Activated CD8-positive, alpha-beta memory T cell treated with anti-CD3 and anti-CD28 coated beads, Interleukin-2, amount 50 U/mL, for 48 hours (primary cell): ENCODE measurements around the gene KCNG1.

Source experiments
- DNase-seq: peaks from one replicate; pipeline ENCODE4 v3.0.0-alpha.2; 2020

The KCNG1 gene

DNA sequence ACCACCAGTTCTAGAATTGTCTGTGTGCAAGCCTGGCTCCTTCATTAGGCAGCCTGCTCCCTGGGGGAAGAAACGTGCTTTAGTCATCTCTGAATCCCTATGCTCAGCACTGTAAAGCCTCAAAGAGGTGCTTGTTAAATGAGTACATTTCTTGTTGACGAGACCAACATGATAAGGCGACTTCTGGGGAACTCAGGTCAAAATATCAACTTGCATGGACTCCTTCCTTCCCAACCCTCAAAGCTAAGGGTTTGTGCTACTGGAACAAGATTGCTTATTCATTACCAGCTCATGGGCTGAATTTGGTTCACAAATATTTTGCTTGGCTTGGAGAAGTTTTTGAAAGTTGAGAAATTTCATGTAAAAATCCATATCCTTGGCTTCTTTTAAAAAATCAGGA is 10.6 kb downstream of the KCNG1 start:
- no peak for DNase-seq

DNA sequence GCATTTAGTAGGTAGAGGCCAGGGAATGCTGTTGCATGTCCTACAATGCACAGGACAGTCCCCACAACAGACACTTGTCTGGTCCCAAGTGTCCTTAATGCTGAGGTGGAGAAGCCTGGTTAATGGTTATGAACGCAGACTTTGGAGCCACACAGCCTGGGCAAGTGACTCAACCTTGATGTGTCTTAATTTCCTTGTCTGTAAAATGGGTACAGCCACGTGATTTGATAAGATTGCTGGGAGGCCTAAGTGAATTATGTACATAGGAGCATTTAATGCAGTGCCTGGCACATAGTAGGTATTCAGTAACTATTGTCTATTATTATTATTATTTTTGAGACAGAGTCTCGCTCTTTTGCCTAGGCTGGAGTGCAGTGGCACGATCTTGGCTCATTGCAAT is 11.4 kb downstream of the KCNG1 start:
- no peak for DNase-seq

DNA sequence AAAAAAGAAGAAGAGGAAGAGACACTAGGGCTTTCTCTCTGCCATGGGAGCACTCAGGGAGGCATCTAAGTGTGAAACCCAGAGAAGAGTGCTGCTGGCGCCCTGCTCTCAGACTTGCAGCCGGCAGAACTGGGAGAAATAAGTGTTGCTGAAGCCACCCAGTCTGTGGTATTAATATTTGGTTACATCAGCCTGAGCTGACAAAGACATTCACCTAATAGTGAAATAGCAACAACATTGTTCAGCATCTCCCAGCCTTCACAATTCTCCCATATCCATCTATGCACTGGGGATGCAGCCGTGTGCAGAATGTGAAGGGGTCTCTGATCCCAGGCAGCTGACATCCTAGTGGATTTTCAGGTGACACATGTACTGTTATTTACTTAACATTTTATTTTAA is 12.0 kb downstream of the KCNG1 start:
- DNase-seq = no peak

DNA sequence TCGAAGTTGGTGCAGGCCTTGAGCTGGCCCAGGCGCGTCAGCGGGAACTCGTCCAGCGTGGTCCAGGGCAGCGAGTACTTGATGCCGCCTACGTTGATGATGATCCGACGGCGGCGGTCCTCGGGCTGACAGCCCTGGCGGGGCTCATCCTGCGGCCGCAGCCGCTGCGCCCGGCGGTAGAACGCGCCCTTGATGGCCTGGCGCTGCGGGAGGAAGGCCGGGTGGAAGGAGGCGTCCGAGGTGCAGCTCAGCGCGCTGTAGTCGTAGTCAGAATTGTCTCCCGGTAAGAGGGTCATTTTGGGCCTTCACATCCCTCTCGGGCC is 12.9 kb downstream of the KCNG1 start:
- DNase-seq = no peak

DNA sequence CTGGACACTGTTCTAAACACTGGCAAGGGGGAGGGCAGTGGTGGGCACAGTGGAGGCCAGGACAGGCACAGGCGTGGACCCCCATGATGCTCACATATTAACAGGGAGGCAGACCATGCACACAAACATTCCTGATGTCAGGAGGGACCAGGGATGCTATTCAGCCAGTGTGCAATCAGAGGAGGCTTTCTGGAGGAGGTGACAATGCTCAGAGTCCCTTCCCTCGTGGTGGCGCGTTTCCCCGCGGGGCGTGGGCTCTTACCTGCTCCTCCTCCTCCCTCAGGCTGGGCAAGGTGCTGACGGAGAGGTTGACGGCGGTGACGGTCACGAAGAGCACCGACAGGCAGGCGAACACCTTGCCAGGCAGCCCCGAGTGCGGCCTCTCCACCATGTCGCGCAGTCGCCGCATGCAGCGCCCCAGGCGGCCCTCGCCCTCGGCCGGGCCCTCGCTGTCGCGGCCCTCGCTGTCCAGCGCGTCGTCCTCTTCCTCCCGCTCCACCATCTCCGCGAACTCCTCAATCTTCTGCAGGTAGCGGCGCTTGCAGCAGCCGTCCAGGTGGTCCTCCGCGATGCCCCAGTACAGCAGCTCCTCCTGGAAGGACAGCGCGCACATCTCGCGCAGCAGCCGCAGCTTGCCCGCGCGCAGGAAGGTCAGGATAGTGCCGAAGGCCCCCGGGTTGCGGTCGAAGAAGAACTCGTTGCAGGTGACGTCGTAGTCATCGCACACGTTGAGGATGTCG is 13.4 kb downstream of the KCNG1 start:
- no peak for DNase-seq

DNA sequence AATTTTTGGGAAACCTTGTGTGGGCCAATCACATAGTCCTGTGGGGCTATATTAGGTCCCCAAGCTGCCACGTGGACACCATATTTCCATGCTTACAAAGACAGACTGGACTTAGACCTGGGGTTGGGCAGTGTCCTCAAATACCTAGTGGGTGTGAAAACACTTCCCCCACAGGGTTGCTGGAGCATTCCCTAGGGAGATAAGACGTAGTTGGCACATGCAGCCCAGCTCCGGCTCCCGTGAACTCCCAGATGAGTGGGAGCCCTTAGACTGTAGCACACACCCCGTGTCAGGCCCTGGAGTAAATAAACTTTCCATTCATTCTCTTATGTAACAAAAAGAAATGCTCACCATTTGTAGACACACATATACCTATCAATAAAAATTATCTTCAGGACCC is 14.2 kb downstream of the KCNG1 start:
- DNase-seq = no peak

DNA sequence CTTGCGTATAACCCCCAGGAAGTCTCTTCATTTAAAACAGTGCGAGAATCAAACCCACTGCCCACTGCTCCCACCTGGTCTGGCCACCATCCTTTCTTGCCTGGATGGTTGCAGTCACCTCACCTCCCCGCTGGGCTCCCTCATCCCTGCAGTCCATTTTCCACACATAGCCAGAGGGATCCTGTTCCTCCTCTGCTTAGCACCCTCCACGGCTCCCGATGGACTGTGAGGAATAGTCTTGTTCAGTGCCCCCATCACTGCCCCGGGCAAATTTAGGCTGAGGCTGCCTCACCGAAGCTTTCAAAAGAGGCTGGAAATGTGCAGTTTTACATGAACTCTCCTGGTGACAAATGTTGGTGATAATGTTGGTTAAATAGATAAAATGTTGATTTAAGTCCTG is 17.7 kb downstream of the KCNG1 start:
- DNase-seq = no peak

DNA sequence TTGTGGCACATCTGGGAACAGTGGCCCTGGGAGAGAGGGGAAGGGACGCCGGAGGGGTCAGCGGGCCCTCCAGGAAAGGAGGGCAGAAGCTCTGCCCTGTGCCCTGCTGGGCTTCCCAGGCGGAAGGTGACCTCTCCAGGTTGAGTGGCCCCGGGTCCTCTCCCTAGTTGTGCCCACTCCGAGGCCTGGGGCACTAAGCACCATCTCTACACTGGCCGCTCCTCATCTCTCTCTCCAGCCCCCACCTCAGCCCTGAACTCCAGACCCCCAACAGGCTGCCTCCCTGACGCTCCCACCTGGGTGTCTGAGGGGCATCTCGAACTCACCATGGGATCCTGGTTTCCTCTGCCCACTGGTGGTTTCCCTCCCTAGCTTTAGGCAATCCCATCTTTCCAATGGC is 18.1 kb downstream of the KCNG1 start:
- no peak for DNase-seq

DNA sequence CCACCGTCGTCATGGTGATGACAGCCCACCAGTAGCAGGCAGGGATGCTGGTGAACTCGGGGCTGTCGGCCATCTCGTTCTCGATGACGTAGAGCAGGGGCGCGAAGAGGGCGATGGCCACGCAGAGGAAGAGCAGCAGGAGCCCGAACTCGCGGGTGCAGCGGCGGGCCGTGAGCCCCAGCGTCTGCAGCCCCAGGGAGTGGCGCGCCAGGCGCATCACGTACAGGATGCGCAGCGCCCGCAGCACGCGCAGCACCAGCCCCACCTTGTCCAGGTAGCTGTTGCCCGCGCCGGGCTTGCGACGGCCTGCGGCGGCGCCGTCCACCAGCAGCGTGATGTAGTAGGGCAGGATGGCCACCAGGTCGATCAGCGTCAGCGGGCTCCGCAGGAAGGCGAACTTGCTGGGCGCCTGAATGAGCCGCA is 18.6 kb downstream of the KCNG1 start:
- DNase-seq = no peak

DNA sequence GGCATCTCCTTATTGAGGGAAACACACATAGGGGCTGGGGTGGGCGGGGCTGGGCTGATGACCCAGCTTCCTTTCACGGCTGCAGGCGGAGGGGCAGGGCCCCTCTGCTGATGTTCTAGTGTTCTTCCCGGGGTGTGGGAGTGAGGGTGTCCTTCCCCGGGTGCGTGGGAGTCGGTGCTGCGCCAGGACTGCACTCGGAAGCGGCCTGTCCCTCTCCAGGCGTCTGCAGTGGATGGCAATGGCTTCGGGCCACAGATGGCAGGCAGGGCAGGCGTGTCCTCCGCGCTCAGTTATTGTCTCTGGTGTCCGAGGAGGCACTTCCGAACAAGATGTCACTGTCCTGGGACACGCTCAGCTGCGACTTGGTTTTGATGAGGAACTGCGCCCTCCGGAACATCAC is 19.2 kb downstream of the KCNG1 start:
- DNase-seq = no peak

DNA sequence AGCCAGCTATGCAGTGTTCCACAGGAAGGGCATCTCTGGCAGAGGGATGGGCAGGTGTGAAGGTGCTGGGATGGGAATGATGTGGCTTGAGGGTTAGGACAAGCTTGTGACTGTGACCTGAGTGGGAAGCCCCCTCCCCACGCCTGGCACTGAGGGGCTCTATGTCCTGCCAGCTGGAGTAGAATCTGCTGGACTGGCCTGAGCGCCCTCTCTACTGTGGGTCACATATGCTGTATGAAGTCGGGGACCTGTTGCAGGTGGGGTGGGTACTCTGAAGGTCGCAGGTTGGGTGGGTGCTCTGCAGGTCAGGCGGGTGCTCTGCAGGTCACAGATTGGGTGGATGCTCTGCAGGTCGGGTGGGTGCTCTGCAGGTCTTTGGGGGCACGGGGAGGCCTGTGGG is 20.3 kb downstream of the KCNG1 start:
- DNase-seq = no peak

DNA sequence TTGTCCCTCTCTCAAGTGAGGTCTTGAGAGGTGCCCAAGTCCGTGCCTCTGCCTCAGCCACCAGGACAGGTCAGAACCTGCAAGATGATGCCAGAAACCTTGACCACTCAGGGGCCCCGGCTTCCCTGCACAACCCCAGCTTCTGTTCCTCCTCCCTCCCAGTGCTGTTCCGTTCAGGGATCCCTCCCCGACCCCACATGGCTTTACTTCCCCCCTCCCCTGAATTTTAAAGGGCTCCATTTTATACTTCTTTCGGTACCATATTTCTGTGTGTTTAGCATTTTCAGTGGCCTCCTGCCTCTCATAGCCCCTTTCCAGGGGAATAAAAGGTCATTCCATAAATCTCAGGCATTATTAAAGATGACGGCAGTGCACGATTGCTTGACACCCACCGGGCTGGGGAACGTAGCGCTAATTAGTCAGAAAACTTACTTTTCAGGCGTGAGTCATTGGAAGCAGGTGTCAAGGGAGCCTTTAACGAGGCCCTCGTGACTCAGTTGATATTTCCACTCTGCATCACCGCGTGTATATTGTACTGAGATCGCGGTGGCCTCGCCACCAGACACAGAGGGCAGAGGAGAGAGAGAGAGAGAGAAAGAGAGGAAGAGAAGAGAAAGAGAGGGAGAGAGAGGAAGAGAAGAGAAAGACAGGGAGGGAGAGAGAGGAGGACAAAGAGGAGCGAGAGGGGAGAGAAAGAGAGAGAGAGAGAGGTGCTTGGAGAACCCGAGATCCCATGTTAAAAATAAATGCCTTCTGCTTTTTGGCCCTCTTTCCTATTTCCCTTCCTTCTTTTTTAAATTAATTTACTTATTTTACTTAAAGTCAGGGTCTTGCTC is 21.3 kb downstream of the KCNG1 start:
- no peak for DNase-seq

DNA sequence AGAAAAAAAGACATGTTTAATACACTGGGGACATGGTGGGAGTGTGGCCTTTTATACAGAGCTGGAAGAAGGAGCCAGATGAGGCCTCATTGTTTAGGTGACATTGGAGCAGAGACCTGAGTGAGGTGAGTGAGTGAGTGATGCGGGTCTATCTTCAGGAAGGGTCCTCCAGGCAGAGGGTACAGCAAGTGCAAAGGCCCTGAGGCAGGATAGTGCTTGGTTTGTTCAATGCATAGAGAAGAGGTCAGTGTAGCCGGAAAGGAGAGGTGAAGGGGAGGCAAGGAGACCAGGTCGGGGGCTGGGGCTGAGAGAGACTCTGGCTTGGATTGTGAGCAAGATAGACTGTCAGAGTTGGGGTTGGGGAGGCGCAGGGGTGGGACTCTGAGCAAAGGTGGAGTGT is 23.6 kb downstream of the KCNG1 start:
- no peak for DNase-seq

DNA sequence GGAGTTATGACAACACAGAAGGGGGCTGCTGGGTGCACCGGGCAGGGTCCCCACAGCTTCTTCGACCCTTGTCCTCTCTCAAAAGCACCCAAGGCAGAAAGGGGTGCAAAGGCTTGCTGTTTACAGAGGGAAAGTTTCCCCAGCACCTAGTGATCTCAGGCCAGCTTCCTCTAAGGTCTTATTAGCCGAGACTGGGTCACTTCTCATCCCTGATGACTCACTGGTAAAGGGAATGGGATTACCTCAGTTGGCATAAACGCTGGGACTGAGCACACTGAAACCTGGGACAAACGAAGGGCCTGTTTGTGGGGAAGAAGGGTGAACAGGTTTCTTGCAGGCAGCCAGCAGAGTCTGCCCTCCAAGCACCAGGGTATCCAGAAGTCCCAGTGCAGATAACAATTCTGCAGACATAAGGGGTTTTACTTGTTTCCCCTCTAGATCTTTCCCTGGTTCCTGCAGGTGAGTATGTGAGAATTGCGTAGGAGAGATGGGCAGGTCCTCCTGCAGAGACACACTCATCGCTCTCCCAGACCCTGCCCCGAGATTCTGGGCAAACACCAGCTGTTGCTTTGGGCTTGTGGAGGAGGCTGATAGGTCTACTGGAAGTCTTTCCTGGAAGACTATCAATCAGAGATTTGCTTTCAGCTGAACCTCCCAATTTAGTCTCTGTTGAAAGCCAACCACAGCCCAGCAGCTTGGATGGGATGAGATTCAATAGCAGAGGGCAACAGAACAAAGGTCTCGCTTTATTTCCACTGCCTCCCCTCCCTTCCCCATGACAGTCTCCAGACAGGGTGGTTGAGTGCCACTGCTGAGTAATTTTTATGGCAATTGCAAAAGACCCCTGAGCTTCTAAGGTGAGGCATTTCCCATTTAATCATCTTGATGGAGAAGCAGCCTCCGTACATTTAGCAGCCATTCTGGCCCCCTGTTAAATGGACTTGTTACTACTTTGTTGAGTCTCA is 25.7 kb downstream of the KCNG1 start:
- DNase-seq = no peak

DNA sequence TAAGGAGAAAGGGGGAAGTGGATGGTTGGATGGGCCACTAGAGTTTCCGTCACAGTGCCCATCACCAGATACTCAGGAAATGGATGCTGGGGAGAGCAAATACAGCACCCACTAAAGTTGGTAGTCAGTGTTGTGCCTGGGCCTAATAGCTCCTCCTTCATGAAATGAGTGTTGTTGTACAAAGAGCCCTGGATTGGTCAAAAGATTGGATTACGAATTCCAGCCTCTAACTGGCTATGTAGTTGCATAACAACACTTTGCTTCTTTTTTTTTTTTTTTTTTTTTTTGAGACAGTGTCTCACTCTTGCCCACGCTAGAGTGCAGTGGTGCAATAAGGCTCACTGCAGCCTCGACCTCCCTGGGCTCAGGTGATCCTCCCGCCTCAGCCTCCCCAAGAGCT is 27.4 kb downstream of the KCNG1 start:
- no peak for DNase-seq

DNA sequence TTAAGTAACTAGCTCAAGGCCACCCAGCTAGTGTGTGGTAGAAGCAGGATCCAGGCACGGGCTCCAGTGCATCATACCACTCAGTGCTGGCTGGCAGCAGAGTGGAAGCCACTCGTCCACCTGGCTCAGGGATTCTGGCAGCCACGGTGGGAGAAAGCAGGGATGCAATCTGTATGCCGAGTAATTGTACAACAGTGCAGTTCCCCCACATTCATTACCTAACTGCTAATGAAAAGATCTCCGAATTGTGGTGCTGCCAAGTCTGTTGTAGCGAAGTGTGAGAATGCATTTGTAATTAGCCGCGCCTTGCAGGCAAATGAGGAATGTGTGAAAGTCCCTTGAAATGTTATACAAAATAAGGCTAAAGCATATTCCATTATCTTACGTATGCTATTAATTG is 29.0 kb downstream of the KCNG1 start:
- no peak for DNase-seq

DNA sequence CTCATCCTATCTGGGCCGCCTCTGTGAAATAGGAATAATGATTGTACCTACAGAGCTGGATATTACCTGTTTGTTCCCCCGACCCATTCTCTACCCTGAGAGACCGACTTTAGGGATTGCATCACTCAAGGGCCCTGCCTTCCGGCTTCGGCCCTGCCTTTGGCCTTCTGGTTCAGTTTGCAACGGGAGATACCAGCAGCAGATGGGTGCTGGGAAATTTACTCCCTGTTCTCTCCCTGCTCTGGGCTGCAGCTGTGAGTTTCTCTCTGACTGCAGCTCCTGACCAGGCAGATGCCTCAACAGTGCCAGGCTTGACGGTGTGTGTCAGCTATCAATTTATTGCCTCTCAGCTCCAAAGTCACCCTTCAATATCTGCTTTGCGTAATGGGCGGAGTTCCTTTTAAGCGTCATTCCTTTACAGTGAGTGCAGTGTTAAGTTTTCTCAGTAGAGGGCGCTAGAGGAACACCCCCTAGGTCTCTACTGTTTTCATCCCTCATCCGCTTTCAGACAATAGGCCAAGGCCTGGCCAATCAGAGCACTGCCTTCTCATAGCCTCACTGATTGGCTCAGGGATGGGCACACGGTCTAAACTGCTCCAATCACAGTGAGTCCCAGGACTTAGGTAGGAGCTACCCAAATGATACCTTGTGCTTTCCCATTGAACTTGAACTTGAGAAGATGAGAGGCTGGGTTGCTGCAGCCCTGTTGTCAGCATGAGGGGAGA is 30.0 kb downstream of the KCNG1 start:
- peak; percentile 69 for DNase-seq

DNA sequence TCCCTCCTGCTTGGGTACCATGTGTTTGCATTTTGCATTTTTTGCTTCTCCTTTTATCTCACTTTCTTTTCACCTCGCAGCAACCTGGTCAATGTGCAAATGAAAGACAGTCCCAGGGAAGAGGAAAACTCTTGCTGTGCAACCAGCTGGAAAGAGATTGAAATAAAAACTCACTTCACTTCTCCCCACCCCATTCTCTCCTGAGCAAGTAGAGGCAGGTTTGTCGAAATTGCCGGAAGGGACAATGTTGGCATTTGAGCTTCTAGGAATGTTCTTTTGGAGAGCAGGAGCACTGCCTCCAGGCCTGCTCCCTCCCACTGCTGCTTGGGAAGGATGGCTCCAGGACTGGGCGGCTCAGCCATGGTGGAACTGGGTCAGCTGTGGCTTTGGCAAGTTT is 30.6 kb downstream of the KCNG1 start:
- no peak for DNase-seq

DNA sequence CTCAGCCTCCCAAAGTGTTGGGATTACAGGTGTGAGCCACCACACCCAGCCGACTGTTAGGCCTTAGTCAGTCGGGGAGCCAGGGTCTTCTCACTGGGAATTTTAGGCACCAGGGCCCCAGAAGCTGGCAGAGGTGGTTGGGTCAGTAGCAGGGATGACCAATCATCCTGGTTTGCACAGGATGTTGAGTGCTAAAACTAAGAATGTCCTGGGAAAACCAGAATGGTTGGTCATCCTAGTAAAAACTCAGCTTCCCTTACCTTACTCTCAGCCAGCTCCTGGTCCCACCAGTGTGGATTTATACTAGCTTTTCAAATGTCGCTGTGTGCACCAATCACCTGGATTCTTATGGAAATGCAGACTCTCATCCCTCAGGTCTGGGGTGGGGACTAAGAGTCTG is 31.8 kb downstream of the KCNG1 start:
- no peak for DNase-seq

DNA sequence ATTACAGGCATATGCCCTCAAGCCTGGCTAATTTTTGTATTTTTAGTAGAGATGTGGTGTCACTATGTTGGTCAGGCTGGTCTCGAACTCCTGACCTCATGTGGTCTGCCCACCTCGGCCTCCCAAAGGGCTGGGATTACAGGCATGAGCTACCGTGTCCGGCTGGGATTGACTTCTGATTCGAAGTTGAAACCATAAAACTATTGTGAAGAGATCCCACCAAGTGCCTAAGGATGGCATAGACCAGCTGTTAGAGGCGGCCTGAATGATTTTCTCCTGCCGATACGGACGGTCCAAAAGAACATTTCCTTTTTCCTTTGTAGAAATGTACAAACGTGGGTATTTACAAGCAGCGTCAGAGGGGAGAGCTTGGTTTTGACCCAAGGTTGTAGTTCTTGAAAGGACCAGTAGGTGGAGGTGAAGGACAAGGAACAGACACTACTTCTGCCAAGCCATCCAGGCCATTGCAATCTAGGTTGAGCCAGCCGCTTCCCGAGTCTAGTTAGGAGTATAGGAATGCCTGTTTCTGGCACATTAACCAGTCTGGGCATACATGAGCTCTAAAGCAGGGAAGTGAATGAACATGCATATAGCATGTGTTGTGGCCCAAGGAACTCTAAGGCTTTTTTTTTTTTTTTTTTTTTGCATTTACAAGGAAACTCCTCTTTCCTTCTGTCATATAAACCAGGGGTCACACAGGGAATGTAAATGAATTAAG is 35.3 kb downstream of the KCNG1 start:
- DNase-seq = peak; percentile 67

DNA sequence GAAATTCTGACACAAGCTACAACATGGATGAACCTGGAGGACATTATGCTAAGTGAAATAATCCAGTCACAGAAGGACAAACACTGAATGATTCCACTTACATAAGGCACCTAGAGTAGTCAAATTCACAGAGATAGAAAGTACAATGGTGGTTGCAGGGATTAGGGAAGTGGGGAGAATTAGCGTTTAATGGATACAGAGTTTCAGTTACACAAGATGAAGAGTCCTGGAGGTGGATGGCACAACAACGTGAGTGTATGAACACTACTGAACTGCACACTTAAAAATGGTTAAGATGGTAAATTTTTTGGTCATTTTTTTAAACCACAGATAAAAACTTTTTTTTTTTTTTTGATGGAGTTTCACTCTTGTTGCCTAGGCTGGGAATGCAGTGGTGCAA is 39.6 kb downstream of the KCNG1 start:
- DNase-seq = no peak

DNA sequence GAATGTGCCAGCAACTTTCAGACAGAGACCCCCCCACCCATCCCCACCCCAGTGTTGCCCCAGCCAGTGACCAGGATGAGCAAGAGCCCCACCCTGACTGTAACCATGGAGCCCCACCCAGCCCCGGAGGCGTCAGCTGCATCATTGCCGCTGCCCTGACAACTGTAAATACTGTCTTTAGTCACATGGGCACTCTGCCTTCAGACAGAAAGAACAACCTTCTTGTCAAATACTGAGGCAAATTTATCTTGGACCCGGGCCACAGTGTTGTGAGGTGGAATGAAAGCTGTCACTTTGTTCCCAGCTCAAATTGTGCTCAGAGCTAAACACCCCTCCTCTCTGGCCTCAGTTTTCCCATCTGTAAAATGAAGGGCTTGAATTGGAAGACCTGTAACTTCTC is 40.5 kb downstream of the KCNG1 start:
- DNase-seq = no peak
